K562 (cell line): ENCODE measurements around the gene EPHA2.

Source experiments
- BRF1 ChIP-seq: IDR thresholded peaks from 3 replicates; pipeline ENCODE4 v1.6.1; 2011; ENCODE audit warnings: borderline replicate concordance, mild to moderate bottlenecking; ENCODE audit not compliant: insufficient read length; ENCODE audit errors: extremely low read depth
- CCAR2 ChIP-seq: fragments of 200-400 bp; formaldehyde crosslinking; IDR thresholded peaks from 2 replicates; pipeline ENCODE4 v1.6.1; 2017; ENCODE audit warnings: mild to moderate bottlenecking, low read depth, low read length
- MEF2D ChIP-seq: conservative IDR thresholded peaks from 2 replicates; pipeline ENCODE4 v1.6.1; 2016; ENCODE audit warnings: low read depth, missing genetic modification characterization, missing compliant biosample characterization
- PBX2 ChIP-seq, 2 experiments: IDR thresholded peaks in 1 of 2; conservative IDR thresholded peaks in 1 of 2; 2 replicates each; pipeline ENCODE4 v1.6.1; 2016; ENCODE audit warnings: low read depth in 2 of 2, mild to moderate bottlenecking in 1 of 2, missing compliant biosample characterization in 1 of 2, missing genetic modification characterization in 1 of 2, moderate library complexity in 1 of 2
- ZNF384 ChIP-seq: IDR thresholded peaks from 2 replicates; pipeline ENCODE4 v1.6.1; 2012; ENCODE audit warnings: low read depth, low read length, improper control_type of control experiment
- ZNF395 ChIP-seq: fragments of 200-800 bp; sonication (Bioruptor generic); IDR thresholded peaks from 2 replicates; pipeline ENCODE4 v1.6.1; 2017; ENCODE audit warnings: missing genetic modification characterization, missing compliant biosample characterization
- ZNF407 ChIP-seq: fragments of 450-650 bp; IDR thresholded peaks from 2 replicates; pipeline ENCODE4 v1.6.1; 2016; ENCODE audit warnings: low read depth
- ZNF436 ChIP-seq: fragments of 250-450, 450-650 bp; sonication (Bioruptor Pico); formaldehyde crosslinking; IDR thresholded peaks from 2 replicates; pipeline ENCODE4 v1.7.0; 2020; ENCODE audit warnings: mild to moderate bottlenecking
- ZZZ3 ChIP-seq: fragments of 450-650 bp; IDR thresholded peaks from 2 replicates; pipeline ENCODE4 v1.6.1; 2016; ENCODE audit warnings: antibody characterized with exemption, mild to moderate bottlenecking, moderate library complexity

GRCh38 chr1:16091296-16091695, 64.6 kb downstream of the EPHA2 start:
- TF ChIP-seq ZNF395 (CRISPR knock-in tag) = no peak
- TF ChIP-seq ZNF407 = no peak
- TF ChIP-seq PBX2 (CRISPR knock-in tag; IDR thresholded peaks at IDR 0.05; ENCODE audit: low read depth) = no peak
- TF ChIP-seq PBX2 (tag; conservative IDR thresholded peaks at IDR 0.05; ENCODE audit: low read depth) = no peak
- TF ChIP-seq MEF2D = no peak
- no peak for TF ChIP-seq CCAR2
- TF ChIP-seq ZNF436 (CRISPR knock-in tag) = no peak
- no peak for TF ChIP-seq ZZZ3
- TF ChIP-seq ZNF384 = no peak
- TF ChIP-seq BRF1 = no peak
